Measurements from ENCODE around the gene SSUH2. TPM values are rescaled to one million over a fixed set of nuclear protein-coding genes. Genes with fewer than 3 reads are reported as not detected.
A peak's percentile ranks its signal among the peaks of the same experiment; 100 is the strongest.
"Not testable (repeated sequence)": the region's sequence is repeated elsewhere in the genome, so short reads cannot be mapped to it uniquely, and the experiment has no call there.

The SSUH2 gene
- total RNA-seq, 6 donors from 2014 or later = 0.22 to 0.79 TPM; not detected in 4

DNA sequence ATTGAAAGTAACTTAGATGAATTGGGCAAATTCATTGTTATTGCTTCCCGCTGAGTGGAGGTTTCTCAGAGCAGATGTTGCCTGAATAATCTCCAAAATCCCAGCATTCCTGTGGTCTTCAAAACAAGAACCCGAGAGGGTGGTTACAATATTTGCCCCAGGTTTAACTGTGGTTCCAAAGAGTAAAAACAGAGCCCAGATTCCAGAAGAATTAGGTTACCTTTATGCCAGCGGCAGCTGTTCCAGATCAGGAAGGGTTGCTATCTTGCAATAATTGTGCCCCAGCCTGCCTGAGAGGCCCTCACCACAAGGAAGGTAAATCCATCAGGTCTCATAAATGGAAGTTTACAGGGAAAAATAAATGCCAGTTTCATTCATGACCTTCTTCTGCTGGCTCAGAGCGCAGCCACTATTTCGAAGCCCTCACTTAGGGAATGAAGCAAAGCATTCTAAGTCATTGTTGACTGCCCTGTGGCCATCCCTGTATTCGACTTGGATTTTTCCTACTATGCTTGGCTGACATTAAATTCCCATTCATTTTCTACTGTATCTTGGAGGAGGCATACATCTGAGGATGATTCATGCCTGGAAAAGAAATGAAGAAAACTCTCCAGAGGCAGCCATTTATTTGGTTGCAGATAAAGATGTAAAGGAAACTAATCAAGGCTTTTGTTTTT, 54.6 kb downstream of the SSUH2 start:
- WGBS, 2 donors = 82 to 89% methylated on average over 6 of the region's 6 CpGs
- H3K27me3 ChIP-seq = no peaks in the 10 kb centered on the region
- DNase-seq = no peak
- ATAC-seq (ENCODE audit: low FRiP score in 2 of 2) = peak in 1 of 2 donors; percentile 32
- TF ChIP-seq EP300 (IDR thresholded peaks at IDR 0.05) (no peak), POLR2A (IDR thresholded peaks at IDR 0.05) (no peak), POLR2AphosphoS5 (IDR thresholded peaks at IDR 0.05) (no peak)
- TF ChIP-seq, protein P1, sequence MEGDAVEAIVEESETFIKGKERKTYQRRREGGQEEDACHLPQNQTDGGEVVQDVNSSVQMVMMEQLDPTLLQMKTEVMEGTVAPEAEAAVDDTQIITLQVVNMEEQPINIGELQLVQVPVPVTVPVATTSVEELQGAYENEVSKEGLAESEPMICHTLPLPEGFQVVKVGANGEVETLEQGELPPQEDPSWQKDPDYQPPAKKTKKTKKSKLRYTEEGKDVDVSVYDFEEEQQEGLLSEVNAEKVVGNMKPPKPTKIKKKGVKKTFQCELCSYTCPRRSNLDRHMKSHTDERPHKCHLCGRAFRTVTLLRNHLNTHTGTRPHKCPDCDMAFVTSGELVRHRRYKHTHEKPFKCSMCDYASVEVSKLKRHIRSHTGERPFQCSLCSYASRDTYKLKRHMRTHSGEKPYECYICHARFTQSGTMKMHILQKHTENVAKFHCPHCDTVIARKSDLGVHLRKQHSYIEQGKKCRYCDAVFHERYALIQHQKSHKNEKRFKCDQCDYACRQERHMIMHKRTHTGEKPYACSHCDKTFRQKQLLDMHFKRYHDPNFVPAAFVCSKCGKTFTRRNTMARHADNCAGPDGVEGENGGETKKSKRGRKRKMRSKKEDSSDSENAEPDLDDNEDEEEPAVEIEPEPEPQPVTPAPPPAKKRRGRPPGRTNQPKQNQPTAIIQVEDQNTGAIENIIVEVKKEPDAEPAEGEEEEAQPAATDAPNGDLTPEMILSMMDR (IDR thresholded peaks at IDR 0.05) = no peak
- no peaks in the 10 kb centered on the region for H3K4me1 ChIP-seq
- no peak overlapping the region for H3K4me3 ChIP-seq
- no peak overlapping the region for H3K27ac ChIP-seq
- no peaks in the 10 kb centered on the region for H3K9me3 ChIP-seq
- no peaks in the 10 kb centered on the region for H3K36me3 ChIP-seq

DNA sequence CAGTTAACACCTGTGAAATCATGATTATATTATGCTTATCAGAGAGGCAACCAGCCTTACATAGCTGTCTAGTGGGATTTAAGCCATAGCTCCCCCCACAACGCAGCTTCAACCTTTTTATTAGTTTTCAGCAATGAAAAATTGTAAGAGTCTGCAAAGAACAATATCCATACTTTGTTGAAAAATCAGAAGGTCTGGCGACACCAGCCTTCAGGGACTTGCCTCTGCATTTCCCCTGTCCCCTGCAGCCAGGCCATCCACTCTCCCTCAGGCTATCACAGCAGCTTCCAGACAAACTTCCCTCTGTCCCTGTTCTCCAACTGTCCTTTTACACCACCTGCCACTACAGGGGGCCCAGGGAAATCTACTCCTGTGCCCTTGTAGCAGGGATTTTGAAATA, 59.9 kb downstream of the SSUH2 start:
- no peaks in the 10 kb centered on the region for H3K27me3 ChIP-seq
- 93 to 97% methylated on average over 2 of the region's 2 CpGs for WGBS, 2 donors
- no peak for TF ChIP-seq POLR2A (IDR thresholded peaks at IDR 0.05)
- TF ChIP-seq EP300 (IDR thresholded peaks at IDR 0.05) = no peak
- no peak for TF ChIP-seq POLR2AphosphoS5 (IDR thresholded peaks at IDR 0.05)
- TF ChIP-seq, protein P1 (IDR thresholded peaks at IDR 0.05) = no peak
- no peaks in the 10 kb centered on the region for H3K9me3 ChIP-seq
- ATAC-seq (ENCODE audit: low FRiP score in 2 of 2) (no peak), DNase-seq (no peak)
- H3K36me3 ChIP-seq = no peaks in the 10 kb centered on the region
- H3K4me1 ChIP-seq = peaks cover 5 to 12% (median 9%) of the 10 kb centered on the region in 4 donors
- H3K27ac ChIP-seq = no peak overlapping the region
- H3K4me3 ChIP-seq = no peak overlapping the region

GRCh38 chr3:8581806-8582445, 62.7 kb downstream of the SSUH2 start:
- no peaks in the 10 kb centered on the region for H3K27me3 ChIP-seq
- TF ChIP-seq EP300 (IDR thresholded peaks at IDR 0.05) = no peak
- no peak for TF ChIP-seq POLR2A (IDR thresholded peaks at IDR 0.05)
- TF ChIP-seq POLR2AphosphoS5 (IDR thresholded peaks at IDR 0.05) = no peak
- TF ChIP-seq, protein P1 (IDR thresholded peaks at IDR 0.05) = no peak
- peak in 1 of 2 donors; percentile 76 for DNase-seq
- 75 to 78% methylated on average over 6 of the region's 6 CpGs for WGBS, 2 donors
- H3K9me3 ChIP-seq = no peaks in the 10 kb centered on the region
- peak overlapping the region in 2 of 4 donors; percentile 46 to 50 for H3K27ac ChIP-seq
- peaks cover 5 to 12% (median 9%) of the 10 kb centered on the region in 4 donors for H3K4me1 ChIP-seq
- H3K4me3 ChIP-seq = no peak overlapping the region
- ATAC-seq (ENCODE audit: low FRiP score in 2 of 2) = peak in 1 of 2 donors; percentile 62
- no peaks in the 10 kb centered on the region for H3K36me3 ChIP-seq

DNA sequence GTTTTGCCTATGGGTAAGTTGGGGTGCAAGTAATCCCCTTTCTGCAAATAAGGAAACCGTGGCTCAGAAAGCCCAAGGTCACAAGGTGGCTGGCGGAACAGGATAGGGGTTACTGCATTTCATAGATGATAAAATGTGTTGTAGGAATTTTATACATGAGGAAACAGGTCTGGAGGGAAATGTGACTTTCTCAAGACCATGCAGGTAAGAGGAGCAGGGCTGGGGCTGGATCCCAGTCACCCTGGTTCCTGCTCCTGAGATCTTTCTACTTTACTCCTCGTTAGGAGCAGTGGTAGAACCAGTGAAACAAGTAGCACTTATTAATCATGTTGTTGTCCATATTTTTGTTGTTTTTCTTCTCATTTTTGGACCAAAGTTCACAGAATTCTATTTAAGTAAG, 63.2 kb downstream of the SSUH2 start:
- TF ChIP-seq, protein P1 (IDR thresholded peaks at IDR 0.05) = no peak
- TF ChIP-seq POLR2A (IDR thresholded peaks at IDR 0.05) = no peak
- DNase-seq = no peak
- ATAC-seq (ENCODE audit: low FRiP score in 2 of 2) = no peak
- Histone ChIP-seq H3K4me1 (peaks cover 5 to 12% (median 9%) of the 10 kb centered on the region in 4 donors), H3K4me3 (no peak overlapping the region), H3K9me3 (no peaks in the 10 kb centered on the region), H3K27me3 (no peaks in the 10 kb centered on the region), H3K36me3 (peaks cover 0 to 4% (median 0%) of the 10 kb centered on the region in 4 donors), H3K27ac (peak overlapping the region in 3 of 4 donors; percentile 31 to 50 (median 36))
- WGBS, 2 donors = 80 to 83% methylated on average over 3 of the region's 3 CpGs

- 51 to 67% methylated on average over 5 of the region's 5 CpGs for whole genome bisulfite sequencing, 2 donors
- H3K4me3 ChIP-seq, H3K27me3 ChIP-seq, DNase-seq, H3K9me3 ChIP-seq: not testable (repeated sequence)
- H3K4me1 ChIP-seq = peaks cover 7 to 12% (median 9%) of the 10 kb centered on the region in 4 donors
- peak overlapping the region in 2 of 4 donors; percentile 31 to 36 for H3K27ac ChIP-seq
- peak in 1 of 2 donors; percentile 5 for ATAC-seq (ENCODE audit: low FRiP score in 2 of 2)
- peaks cover 0 to 11% (median 0%) of the 10 kb centered on the region in 4 donors for H3K36me3 ChIP-seq
Measured at GRCh38 chr3:8580434-8580833, 64.2 kb downstream of the SSUH2 start.
